NB4 (cell line): ENCODE results near the gene TENM4.

Experiments used
- DNase-seq: peaks from one replicate; pipeline ENCODE4 v3.0.0; 2010; ENCODE audit warnings: low read depth
- H3K4me3 ChIP-seq: one replicate; pipeline ENCODE4 v1.5.1; 2011; ENCODE audit warnings: mild to moderate bottlenecking, low read depth, low read length, moderate library complexity
- CTCF ChIP-seq: IDR thresholded peaks from one replicate; pipeline ENCODE4 v1.5.1; 2012; ENCODE audit warnings: low read depth, low read length
- MAX ChIP-seq: IDR thresholded peaks from 2 replicates; pipeline ENCODE4 v1.6.1; 2011; ENCODE audit warnings: low read depth, low read length
- MYC ChIP-seq: IDR thresholded peaks from 2 replicates; pipeline ENCODE4 v1.6.1; 2011; ENCODE audit warnings: low read depth, low read length
- POLR2A ChIP-seq: IDR thresholded peaks from 2 replicates; pipeline ENCODE4 v1.6.1; 2011; ENCODE audit warnings: mild to moderate bottlenecking; ENCODE audit not compliant: insufficient read length; ENCODE audit errors: extremely low read depth

The TENM4 gene

GRCh38 chr11:79090191-79090705, 350.6 kb downstream of the TENM4 start:
- no peak overlapping the region for H3K4me3 ChIP-seq
- DNase-seq: no peak
- no peak for TF ChIP-seq MAX
- TF ChIP-seq MYC: no peak
- no peak for TF ChIP-seq POLR2A
- no peak for TF ChIP-seq CTCF

- no peak for DNase-seq
- no peak overlapping the region for H3K4me3 ChIP-seq
- TF ChIP-seq POLR2A: no peak
- no peak for TF ChIP-seq CTCF
- no peak for TF ChIP-seq MYC
- TF ChIP-seq MAX: no peak
Observed at GRCh38 chr11:79089601-79090000, 351.2 kb downstream of the TENM4 start.

GRCh38 chr11:79088967-79089366, 351.9 kb downstream of the TENM4 start:
- no peak for TF ChIP-seq MAX
- no peak for TF ChIP-seq MYC
- no peak for TF ChIP-seq CTCF
- no peak for TF ChIP-seq POLR2A
- no peak overlapping the region for H3K4me3 ChIP-seq
- DNase-seq: no peak

- TF ChIP-seq POLR2A (no peak), CTCF (no peak), MYC (no peak), MAX (no peak)
- DNase-seq: no peak
- H3K4me3 ChIP-seq: no peak overlapping the region
Observed at GRCh38 chr11:79087961-79088318, 352.9 kb downstream of the TENM4 start.

- DNase-seq: no peak
- no peak for TF ChIP-seq MAX
- TF ChIP-seq CTCF: no peak
- TF ChIP-seq POLR2A: no peak
- no peak for TF ChIP-seq MYC
- H3K4me3 ChIP-seq: no peak overlapping the region
Observed at GRCh38 chr11:79087238-79087960, 353.4 kb downstream of the TENM4 start.
